HG03097 (cell line): ENCODE measurements around the gene FAM20C.

ENCODE experiments used
- ATAC-seq: cut with Tn5 transposase; IDR thresholded peaks from one replicate; pipeline ENCODE4 v1.9.1; 2021; ENCODE audit not compliant: unreplicated experiment, low FRiP score

The FAM20C gene

DNA sequence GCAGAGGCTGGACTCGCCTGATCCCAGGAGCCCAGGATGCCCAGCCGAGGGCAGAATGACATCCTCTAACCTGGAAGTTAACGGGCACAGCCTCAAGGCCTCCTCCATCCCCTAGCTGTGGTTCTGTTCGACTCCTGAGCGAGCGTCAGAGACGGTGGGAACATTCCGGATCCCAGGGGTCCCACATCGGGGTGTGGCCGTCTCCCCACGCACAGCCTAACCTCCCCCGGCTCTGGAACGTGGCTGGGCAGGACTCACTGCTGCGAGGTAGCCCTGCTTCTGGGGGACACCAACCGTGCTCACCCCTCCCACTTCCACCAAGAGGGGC, 106.0 kb downstream of the FAM20C start:
- no peak for ATAC-seq

DNA sequence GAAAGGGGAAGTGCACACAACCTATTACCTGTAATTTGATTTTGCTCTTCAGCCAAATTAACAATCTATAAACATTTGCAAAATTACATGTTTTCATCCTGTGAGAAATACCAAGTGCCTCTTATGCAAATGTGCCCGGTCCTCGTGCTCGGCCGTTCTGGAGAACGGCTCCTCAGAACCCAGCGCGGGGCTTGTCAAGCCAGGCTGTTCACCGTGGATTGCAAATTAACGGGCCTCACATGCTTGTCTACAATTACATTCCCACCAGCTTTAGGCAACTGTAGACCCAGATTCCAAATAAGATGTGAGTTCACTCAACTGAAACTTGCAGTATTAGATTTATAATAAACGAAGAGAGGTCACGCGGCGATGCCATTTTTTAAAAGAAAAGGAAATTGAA, 106.4 kb downstream of the FAM20C start:
- no peak for ATAC-seq

DNA sequence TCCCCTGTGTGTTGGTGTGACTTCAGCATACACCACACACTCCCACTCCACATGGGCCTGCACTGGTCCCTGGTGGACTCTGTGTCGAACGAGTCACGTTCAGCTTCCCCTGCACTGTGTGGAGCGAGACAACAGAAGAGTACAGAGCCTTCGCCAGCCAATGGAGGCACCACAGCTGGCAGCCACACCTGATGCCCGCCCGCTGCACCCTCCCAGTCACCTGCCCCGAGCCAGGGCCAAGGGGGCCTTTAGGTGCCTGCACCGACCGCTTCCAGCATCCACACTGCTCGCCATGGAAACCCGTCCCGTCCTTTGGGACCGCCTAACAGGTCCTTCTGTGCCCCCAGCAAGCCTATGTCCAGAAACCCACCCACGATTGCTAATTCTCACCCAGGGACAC, 106.8 kb downstream of the FAM20C start:
- no peak for ATAC-seq

DNA sequence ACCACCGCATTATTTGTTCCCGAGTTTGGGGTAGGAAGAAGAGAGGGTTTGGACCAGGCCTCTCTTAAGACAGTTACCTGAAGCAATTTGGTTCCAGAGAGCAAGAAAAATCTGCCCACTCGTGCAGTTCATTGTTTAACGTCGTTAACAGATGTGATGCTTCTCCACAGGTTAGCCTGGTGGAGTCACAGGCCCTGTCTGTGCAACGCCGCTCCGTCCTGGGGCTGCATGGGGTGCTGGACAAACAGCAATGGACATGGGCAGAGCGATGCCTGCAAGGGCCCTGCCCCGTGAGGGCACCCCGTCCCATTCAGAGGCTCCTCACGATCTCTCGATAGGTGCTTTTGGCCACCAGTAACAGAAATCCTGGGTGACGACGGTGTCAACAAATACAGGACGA, 107.3 kb downstream of the FAM20C start:
- ATAC-seq, result no peak

DNA sequence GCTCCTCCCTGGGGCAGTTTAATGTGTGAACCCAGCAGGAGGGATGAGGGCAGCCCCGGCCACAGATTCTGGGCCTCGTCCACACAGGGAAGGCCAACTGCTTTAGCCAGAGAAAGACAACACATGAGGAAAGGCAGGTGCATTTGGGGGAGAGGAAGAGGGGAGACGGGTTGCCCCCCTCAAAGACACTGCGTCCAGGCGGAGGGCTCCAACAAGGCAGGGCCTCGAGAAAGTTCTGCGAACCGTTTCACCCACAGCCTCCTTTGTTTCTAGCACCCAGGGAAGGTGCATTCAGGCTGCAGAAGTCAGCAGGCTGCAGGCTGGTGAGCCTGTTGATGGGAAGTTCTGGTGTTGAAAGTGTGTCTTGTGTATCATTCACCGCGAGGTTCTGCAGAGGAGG, 107.7 kb downstream of the FAM20C start:
- no peak for ATAC-seq

DNA sequence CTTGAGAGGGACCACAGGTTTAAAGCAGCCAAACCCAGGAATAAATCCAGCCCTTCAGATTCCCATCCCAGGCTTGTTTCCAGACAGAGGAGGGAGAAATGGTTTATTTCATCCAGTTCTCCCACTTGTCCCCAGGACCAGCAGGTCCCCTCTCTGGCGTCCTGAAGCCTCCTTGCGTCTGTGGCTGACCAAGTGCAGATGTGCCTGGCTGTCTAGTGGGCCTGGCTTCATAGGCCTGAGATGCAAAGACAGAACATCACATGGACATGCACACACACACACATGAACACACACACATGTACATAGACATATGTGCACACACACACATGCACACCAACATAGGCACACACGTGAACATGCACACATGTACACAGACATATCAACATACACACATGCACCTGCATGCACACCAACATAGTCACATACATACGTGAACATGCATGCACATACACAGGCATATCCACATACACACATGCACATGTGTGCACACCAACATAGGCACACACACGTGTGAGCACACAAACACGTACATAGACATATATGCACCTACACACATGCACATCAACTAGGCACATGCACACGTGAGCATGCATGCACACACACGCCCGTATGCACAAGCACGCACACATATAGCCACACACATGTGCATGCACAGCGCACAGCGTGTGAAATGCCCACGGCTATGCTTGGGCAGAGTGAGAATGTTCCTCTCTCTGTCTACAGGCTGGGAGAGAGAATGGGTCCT, 108.3 kb downstream of the FAM20C start:
- no peak for ATAC-seq

- ATAC-seq, result no peak
Measured at GRCh38 chr7:301291-302053, 109.1 kb downstream of the FAM20C start.

DNA sequence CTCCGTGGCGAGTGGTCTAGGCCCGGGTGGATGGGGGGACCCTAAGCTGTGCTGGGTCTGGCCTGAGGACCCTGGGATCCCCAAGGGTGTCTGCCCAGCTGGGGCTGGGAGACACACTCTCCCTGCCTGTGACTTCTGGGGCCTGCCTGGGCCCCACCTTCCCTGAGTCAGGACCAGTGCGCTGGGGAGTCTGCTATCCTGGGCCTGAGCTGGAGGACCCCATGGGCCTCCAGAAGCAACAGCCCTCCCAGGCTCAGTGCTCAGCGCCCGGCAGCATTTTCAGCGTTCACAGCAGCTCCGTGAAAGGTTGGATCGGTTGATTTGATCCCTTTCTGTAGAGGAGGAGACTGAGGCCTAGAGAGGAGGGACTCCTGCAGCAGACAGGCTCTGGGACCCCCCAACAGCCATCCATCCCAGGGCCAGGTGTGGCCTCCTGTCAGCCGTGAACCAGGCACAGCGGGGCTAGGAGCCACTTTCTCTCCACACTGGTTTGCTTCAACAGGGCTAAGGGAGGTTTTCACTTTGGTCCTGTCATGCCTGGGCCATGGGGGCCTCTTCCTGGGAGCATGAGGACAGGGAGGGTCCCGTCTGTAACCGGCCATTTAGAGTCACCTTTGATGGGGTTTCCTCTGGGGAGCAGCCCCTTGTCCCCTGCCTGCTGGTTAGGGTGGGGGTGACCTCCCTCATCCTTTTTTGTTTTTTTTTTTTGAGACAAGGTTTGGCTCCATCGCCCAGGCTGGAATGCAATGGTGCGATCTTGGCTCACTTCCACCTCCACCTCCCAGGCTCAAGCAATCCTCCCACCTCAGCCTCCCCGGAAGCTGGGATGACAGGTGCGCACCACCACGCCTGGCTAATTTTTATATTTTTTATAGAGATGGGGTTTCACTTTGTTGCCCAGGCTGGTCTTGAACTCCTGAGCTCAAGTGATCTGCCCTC, 110.0 kb downstream of the FAM20C start:
- no peak for ATAC-seq

DNA sequence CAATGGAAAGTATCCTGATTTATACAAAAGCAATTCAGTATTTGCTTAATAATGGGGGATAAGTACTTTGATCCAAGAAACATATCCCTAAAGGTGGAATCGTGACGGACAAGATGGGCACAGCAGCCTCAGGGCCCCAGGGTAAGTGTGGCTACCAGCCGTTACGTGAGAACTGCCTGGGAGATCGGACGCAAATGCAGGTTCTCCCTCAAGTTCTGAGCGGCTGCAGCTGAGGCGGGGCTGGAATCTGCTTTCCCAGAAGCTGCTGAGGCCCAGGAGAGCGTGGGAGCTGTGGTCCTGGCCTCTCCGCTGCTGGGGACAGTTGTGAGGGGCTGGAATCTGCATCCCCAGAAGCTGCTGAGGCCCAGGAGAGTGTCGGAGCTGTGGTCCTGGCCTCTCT, 111.1 kb downstream of the FAM20C start:
- ATAC-seq, result no peak

DNA sequence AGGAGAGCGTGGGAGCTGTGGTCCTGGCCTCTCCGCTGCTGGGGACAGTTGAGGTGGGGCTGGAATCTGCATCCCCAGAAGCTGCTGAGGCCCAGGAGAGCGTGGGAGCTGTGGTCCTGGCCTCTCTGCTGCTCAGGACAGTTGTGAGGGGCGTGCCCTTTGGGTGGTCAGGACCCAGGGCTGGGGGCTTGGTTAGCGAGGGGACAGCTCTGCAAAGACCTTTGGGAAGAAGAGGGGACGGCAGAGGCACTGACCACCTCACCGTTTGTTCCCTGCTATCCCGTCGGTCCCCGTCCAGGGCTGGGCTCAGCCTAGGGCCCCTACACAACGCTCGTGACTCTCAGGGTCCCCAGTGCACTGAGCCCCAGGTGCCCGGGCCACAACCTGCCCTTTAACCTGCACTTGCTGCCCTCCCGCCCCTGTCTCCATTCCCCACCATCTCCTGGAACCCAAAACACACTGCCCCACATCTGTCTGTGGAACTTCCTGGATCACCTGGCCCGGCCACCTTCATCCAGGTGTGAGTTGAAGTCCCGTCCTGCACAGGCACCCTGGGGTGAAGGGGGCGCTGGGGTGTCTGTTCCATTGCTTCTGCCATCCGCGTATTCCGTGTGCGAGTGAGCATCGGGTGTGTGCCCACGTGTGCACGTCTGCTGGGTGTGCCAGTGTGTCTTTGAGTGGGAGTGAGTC, 111.7 kb downstream of the FAM20C start:
- no peak for ATAC-seq

GRCh38 chr7:304574-305409, 112.4 kb downstream of the FAM20C start:
- ATAC-seq, result no peak

DNA sequence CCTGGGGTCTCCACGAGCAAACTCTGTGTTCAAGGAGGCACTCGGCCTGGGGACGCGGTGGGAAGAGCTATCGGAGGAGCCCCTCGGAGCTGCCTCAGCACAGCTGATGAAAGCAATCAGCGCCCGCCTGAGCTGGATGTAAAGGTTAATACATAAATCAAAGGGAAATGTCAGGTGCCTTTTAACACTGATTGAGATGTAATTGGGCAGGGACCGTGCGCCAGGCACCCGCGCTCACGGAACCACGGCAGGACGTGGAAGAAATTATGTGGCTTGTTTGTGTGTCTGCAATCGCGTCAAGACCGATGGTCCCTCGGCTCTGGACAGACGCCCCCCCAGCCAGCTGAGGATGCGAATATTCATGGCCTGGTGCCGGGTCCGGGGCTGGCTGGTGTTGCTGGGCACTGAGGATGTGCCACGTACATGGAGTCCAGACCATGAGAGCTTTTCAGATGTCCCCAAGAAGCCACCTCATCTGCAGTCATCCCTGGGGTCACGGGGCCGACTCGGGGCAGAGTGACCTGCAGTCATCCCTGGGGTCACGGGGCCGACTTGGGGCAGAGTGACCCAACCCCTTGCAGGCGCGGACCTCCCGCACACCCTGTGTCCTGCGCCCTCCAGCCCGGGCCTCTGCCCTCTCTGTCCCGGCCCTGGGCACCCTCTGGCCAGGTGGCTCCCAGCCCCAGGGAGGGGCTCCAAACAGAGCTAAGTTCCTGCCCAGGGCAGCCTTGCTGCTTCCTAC, 113.2 kb downstream of the FAM20C start:
- ATAC-seq, result no peak

GRCh38 chr7:307970-308369, 115.6 kb downstream of the FAM20C start:
- ATAC-seq, result no peak

GRCh38 chr7:309586-310228, 117.3 kb downstream of the FAM20C start:
- no peak for ATAC-seq
